ENCODE data around the gene RRN3.
"Not testable (repeated sequence)": the region's sequence is repeated elsewhere in the genome, so short reads cannot be mapped to it uniquely, and the experiment has no call there.

Gene RRN3

GRCh38 chr16:15022194-15022593, 71.9 kb downstream of the RRN3 start:
- H3K27ac ChIP-seq; DNase-seq (ENCODE audit: low spot score); H3K4me3 ChIP-seq: not testable (repeated sequence)

DNA sequence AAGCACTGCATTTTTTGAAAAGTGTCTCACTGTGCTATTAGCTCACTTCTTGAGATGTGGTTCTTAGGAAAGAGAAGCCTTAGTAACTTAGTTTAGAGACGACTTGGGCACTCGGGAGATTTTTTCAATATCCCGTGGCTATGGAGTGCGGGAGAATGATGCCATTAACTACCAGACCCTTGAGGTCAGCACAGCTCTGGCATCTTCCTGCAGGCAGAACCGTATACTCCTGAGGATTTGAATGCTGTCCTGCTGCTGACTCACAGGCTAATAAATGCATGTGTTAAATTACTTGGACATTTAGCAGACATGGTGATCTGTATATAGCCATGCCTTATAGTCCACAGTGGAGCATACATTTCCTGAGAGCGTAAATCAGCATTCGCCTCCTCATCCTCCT, 72.6 kb downstream of the RRN3 start:
- not testable (repeated sequence) for H3K27ac ChIP-seq; DNase-seq (ENCODE audit: low spot score); H3K4me3 ChIP-seq

DNA sequence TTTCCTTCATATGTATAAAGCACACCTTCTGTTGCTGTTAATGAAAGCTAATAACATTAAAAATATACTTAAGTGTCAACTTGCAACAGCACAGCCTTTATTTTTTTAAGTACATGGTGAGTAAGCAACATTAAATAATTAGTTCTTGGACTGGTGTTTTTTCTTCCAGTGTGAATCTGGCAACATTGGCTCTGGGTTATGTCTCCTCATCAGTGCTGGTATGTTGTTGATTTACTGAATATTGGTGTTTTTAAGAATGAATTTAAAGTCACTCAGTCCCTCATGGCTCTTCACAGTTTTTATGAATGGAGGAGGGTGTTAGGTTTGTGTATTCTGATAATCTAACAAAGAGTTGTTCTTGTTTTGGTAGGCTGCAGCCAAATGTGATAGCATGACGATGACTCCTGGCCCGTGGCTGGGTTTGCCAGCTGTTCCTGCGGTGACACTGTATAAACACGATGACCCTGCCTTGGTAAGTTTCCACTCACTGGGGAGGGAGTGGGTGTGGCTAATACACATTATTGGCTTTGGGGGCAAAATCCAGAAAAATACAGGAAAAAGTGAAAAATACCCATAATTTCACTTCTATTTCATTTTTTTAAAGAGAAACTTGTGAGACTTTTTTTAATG, 77.0 kb downstream of the RRN3 start:
- H3K4me3 ChIP-seq; DNase-seq (ENCODE audit: low spot score): not testable (repeated sequence)
- H3K27ac ChIP-seq: peak overlapping the region in 1 of 2 donors; percentile 12

DNA sequence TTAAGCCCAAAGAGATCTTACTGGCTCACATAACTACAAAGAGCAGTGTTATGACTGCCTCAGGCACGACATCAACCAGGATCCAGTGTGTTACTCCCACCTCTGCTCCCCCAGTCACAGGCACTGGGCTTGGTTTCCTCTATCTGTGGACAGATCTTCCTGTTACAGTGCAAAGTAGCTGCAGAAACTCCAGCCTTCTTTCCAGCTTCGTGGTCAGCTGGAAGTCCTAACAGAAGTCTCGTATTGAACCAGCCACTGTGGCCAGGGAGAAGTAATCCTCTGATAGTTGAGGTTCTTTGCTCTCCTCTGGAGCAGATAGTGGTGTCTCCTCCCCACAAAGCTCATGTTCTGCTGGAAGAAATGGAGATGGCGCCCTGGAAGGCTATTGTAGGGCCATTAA, 77.7 kb downstream of the RRN3 start:
- not testable (repeated sequence) for DNase-seq (ENCODE audit: low spot score); H3K4me3 ChIP-seq
- peak overlapping the region in 1 of 2 donors; percentile 12 for H3K27ac ChIP-seq

DNA sequence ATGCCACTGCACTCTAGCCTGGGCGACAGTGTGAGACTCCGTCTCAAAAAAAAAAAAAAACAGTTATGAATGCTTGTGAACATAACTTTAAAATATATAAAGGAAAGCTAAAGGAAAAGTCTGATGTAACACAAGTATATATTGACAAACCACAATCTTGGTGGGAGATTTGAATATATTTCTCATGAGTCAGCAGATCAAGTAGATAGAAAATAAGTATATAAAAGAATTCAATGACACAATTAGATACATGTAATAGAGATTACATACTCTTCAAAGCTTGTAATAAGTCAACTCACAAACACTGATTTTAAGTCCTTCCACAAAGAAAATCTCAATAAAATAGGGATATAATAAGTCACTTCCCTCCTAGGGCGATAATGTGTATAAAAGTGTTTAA, 78.4 kb downstream of the RRN3 start:
- DNase-seq (ENCODE audit: low spot score); H3K27ac ChIP-seq; H3K4me3 ChIP-seq: not testable (repeated sequence)

DNA sequence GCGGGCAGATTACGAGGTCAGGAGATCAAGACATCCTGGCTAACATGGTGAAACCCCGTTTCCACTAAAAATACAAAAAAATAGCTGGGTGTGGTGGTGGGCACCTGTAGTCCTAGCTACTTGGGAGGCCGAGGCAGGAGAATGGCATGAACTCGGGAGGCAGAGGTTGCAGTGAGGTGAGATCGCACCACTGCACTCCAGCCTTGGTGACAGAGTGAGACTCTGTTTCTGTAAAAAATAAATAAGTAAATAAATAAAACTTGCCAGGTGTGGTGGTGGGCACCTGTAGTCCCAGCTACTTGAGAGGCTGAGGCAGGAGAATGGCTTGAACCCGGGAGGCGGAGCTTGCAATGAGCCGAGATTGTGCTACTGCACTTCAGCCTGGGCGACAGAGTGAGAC, 81.1 kb downstream of the RRN3 start:
- H3K27ac ChIP-seq; H3K4me3 ChIP-seq; DNase-seq (ENCODE audit: low spot score): not testable (repeated sequence)
